Fibroblast of lung (primary cell): Measurements from ENCODE around the gene NYAP1.

Source experiments
- CTCF ChIP-seq, 2 donors: IDR thresholded peaks in 1 of 2; conservative IDR thresholded peaks in 1 of 2; 1 replicate in 1 of 2; 2 replicates in 1 of 2; pipeline ENCODE4 v1.5.1; 2011 to 2012; ENCODE audit warnings: low read length in 2 of 2, control low read depth in 1 of 2, inconsistent platforms in 1 of 2, low read depth in 1 of 2, mild to moderate bottlenecking in 1 of 2
- EZH2 ChIP-seq: IDR thresholded peaks from 2 replicates; pipeline ENCODE4 v1.5.1; 2012; ENCODE audit warnings: low read length, control low read depth, mild to moderate bottlenecking; ENCODE audit errors: missing control alignments

GRCh38 chr7:100486111-100486636 lies 2.4 kb downstream of the NYAP1 start:
- TF ChIP-seq CTCF (conservative IDR thresholded peaks at IDR 0.05 in 1 of 2, IDR thresholded peaks at IDR 0.05 in 1 of 2; ENCODE audit: low read depth in 1 of 2, low read length in 2 of 2) (no peak), EZH2 (no peak)
